ENCODE measurements around the gene ROCK2. TPM values are rescaled to one million over a fixed set of nuclear protein-coding genes. Genes with fewer than 3 reads are reported as not detected.

Gene ROCK2
- total and polyA plus RNA-seq, 2 donors (not counting 1 experiment from before 2014, with no cell fraction given), result 2.3 to 30.2 TPM

DNA sequence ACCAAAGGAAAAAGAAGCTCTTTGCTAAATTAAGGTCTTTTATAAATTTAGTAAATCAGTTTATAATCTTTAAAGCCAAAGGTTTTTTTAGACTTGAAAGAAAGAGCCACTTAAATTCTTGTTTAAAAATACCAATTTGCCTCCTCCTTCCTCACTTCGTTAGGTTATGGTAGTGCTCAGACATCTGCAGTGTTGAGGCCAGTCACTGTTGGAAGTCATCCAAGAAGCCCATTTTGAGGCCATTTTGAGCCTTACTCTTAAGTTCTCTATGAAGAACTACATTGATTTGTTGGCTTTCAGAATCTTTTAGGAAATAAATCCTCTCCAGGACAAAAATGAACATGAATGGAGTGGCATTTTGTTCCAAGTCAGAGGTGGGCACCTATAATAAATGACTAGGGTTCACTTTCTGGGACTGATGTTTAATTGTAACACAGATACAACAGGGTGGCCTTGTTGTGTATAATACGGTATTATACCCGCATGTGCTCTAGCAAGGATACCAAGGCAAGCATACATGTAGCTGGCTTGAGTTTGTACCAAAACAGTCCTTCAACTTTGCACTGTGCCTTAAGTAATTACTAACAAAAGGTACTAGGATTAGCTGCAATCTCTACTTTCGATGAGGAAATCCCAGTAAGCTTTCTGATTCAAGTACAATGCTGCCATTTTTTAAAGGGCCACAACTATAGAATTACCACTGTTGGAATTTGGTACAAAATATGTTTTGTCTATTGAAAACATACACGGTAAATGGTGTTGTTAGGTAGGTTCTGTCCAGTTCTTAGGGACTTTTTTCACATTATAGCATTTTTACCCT, 166.4 kb downstream of the ROCK2 start:
- CTCF ChIA-PET, result no interaction called here
- no peaks in the 10 kb centered on the region for H3K27me3 Mint-ChIP-seq
- H3K27ac Mint-ChIP-seq, result no peak overlapping the region
- Histone ChIP-seq H4K20me1 (ENCODE audit: control insufficient read depth, insufficient read depth, low read length, poor library complexity, severe bottlenecking) (no peaks in the 10 kb centered on the region), H3K9ac (ENCODE audit: low read length) (no peak overlapping the region), H3K79me2 (ENCODE audit: control insufficient read depth, insufficient read depth, low read length) (no peaks in the 10 kb centered on the region), H3K4me3 (ENCODE audit: control extremely low read depth in 1 of 5, extremely low read depth in 1 of 5, insufficient read depth in 1 of 5, low read depth in 2 of 5, low read length in 4 of 5) (no peak overlapping the region), H3K4me2 (replicated peaks; ENCODE audit: low read depth, low read length, poor library complexity, severe bottlenecking) (no peak overlapping the region), H3K36me3 (replicated peaks in 1 of 2; ENCODE audit: control extremely low read depth in 1 of 2, control insufficient read depth in 1 of 2, extremely low read depth in 1 of 2, insufficient read depth in 2 of 2, low read length in 1 of 2) (no peaks in the 10 kb centered on the region), H3K27me3 (replicated peaks in 1 of 4; ENCODE audit: control extremely low read depth in 1 of 4, control insufficient read depth in 3 of 4, insufficient read depth in 4 of 4, low read length in 3 of 4) (no peaks in the 10 kb centered on the region), H3K9me3 (ENCODE audit: control extremely low read depth in 1 of 3, control insufficient read depth in 2 of 3, insufficient read depth in 1 of 3, low read length in 2 of 3) (no peaks in the 10 kb centered on the region), H2AFZ (ENCODE audit: insufficient read depth, low read depth, low read length, poor library complexity, severe bottlenecking) (no peak overlapping the region), H3K4me1 (ENCODE audit: control insufficient read depth in 2 of 2, insufficient read depth in 2 of 2, low read length in 2 of 2) (peaks cover 0 to 3% of the 10 kb centered on the region in 2 donors), H3K27ac (ENCODE audit: low read length in 2 of 2) (no peak overlapping the region)
- intact Hi-C loops (cut with micrococcal nuclease), result no loop called here
- peaks cover 6% of the 10 kb centered on the region for H3K4me1 Mint-ChIP-seq
- no peak overlapping the region for H3K4me3 Mint-ChIP-seq
- ATAC-seq (ENCODE audit: low read depth), result no peak
- H3K9me3 Mint-ChIP-seq (ENCODE audit: insufficient read depth), result no peaks in the 10 kb centered on the region
- WGBS (ENCODE audit: insufficient coverage), result 50% methylated on average over 2 of the region's 5 CpGs
- DNase-seq, result no peak
- TF ChIP-seq, protein P1, sequence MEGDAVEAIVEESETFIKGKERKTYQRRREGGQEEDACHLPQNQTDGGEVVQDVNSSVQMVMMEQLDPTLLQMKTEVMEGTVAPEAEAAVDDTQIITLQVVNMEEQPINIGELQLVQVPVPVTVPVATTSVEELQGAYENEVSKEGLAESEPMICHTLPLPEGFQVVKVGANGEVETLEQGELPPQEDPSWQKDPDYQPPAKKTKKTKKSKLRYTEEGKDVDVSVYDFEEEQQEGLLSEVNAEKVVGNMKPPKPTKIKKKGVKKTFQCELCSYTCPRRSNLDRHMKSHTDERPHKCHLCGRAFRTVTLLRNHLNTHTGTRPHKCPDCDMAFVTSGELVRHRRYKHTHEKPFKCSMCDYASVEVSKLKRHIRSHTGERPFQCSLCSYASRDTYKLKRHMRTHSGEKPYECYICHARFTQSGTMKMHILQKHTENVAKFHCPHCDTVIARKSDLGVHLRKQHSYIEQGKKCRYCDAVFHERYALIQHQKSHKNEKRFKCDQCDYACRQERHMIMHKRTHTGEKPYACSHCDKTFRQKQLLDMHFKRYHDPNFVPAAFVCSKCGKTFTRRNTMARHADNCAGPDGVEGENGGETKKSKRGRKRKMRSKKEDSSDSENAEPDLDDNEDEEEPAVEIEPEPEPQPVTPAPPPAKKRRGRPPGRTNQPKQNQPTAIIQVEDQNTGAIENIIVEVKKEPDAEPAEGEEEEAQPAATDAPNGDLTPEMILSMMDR (IDR thresholded peaks at IDR 0.05), result no peak
- TF ChIP-seq EZH2 (IDR thresholded peaks at IDR 0.05; ENCODE audit: borderline replicate concordance, insufficient read depth, low read depth, low read length, poor library complexity, severe bottlenecking), result no peak
- POLR2A ChIA-PET, result no interaction called here

DNA sequence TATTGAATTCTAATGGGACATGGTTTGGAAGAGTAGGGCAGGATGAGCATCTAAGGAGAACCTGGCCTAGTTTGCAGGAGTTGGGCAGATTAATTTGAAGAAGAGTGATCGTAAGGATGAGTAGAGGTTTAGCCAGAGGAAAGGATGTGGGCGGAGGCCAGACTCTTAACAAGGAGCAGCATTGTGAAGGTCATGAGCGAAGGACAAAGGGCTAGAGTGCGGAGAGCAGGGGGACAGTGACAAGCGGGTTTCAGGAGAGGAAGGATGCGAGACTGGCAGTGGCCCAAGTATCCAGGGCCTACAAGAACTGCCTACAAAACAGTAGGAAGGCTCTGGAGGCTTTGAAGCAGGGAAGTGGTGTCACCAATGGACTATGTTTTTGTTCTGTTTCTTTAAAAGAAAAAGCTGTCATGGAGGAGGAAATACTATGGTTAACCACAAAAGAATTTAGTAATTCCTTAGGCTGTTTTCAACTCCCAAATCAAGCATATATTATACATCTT, 169.1 kb downstream of the ROCK2 start:
- 48% methylated on average over 6 of the region's 6 CpGs for WGBS (ENCODE audit: insufficient coverage)
- Histone ChIP-seq H3K79me2 (ENCODE audit: control insufficient read depth, insufficient read depth, low read length) (no peaks in the 10 kb centered on the region), H2AFZ (ENCODE audit: insufficient read depth, low read depth, low read length, poor library complexity, severe bottlenecking) (no peak overlapping the region), H3K27ac (ENCODE audit: low read length in 2 of 2) (no peak overlapping the region), H3K36me3 (replicated peaks in 1 of 2; ENCODE audit: control extremely low read depth in 1 of 2, control insufficient read depth in 1 of 2, extremely low read depth in 1 of 2, insufficient read depth in 2 of 2, low read length in 1 of 2) (no peaks in the 10 kb centered on the region), H3K9me3 (ENCODE audit: control extremely low read depth in 1 of 3, control insufficient read depth in 2 of 3, insufficient read depth in 1 of 3, low read length in 2 of 3) (no peaks in the 10 kb centered on the region), H3K4me3 (ENCODE audit: control extremely low read depth in 1 of 5, extremely low read depth in 1 of 5, insufficient read depth in 1 of 5, low read depth in 2 of 5, low read length in 4 of 5) (no peak overlapping the region), H3K4me1 (ENCODE audit: control insufficient read depth in 2 of 2, insufficient read depth in 2 of 2, low read length in 2 of 2) (peaks cover 0 to 3% of the 10 kb centered on the region in 2 donors), H3K9ac (ENCODE audit: low read length) (no peak overlapping the region), H3K27me3 (replicated peaks in 1 of 4; ENCODE audit: control extremely low read depth in 1 of 4, control insufficient read depth in 3 of 4, insufficient read depth in 4 of 4, low read length in 3 of 4) (no peaks in the 10 kb centered on the region), H3K4me2 (replicated peaks; ENCODE audit: low read depth, low read length, poor library complexity, severe bottlenecking) (no peak overlapping the region), H4K20me1 (ENCODE audit: control insufficient read depth, insufficient read depth, low read length, poor library complexity, severe bottlenecking) (no peaks in the 10 kb centered on the region)
- DNase-seq (no peak), ATAC-seq (ENCODE audit: low read depth) (no peak)
- no peak overlapping the region for H3K4me3 Mint-ChIP-seq
- TF ChIP-seq EZH2 (IDR thresholded peaks at IDR 0.05; ENCODE audit: borderline replicate concordance, insufficient read depth, low read depth, low read length, poor library complexity, severe bottlenecking), result no peak
- TF ChIP-seq, protein P1 (IDR thresholded peaks at IDR 0.05), result no peak
- no peaks in the 10 kb centered on the region for H3K27me3 Mint-ChIP-seq
- ChIA-PET POLR2A (no interaction called here), CTCF (no interaction called here)
- no peaks in the 10 kb centered on the region for H3K9me3 Mint-ChIP-seq (ENCODE audit: insufficient read depth)
- H3K4me1 Mint-ChIP-seq, result peaks cover 6% of the 10 kb centered on the region
- intact Hi-C loops (cut with micrococcal nuclease), result no loop called here
- peak overlapping the region; percentile 51 for H3K27ac Mint-ChIP-seq
